ENCODE results near the gene CTNNA2. TPM values are rescaled to one million over a fixed set of nuclear protein-coding genes. Genes with fewer than 3 reads are reported as not detected.

Gene CTNNA2
- total RNA-seq, 1 donor from 2014 or later = 15.0 TPM

- Mint-ChIP-seq H3K4me3 (peak overlapping the region; percentile 91), H3K27ac (peak overlapping the region; percentile 29), H3K4me1 (ENCODE audit: unreplicated experiment) (peaks cover 10% of the 10 kb centered on the region), H3K9me3 (no peaks in the 10 kb centered on the region), H3K36me3 (peaks cover 3% of the 10 kb centered on the region), H3K27me3 (peaks cover 96% of the 10 kb centered on the region)
- peak; percentile 74 for DNase-seq (ENCODE audit: extremely low spot score, unreplicated experiment)
- TF ChIP-seq CTCF (conservative IDR thresholded peaks at IDR 0.05) = no peak
Observed at GRCh38 chr2:80303006-80303908, 790.4 kb downstream of the CTNNA2 start.

DNA sequence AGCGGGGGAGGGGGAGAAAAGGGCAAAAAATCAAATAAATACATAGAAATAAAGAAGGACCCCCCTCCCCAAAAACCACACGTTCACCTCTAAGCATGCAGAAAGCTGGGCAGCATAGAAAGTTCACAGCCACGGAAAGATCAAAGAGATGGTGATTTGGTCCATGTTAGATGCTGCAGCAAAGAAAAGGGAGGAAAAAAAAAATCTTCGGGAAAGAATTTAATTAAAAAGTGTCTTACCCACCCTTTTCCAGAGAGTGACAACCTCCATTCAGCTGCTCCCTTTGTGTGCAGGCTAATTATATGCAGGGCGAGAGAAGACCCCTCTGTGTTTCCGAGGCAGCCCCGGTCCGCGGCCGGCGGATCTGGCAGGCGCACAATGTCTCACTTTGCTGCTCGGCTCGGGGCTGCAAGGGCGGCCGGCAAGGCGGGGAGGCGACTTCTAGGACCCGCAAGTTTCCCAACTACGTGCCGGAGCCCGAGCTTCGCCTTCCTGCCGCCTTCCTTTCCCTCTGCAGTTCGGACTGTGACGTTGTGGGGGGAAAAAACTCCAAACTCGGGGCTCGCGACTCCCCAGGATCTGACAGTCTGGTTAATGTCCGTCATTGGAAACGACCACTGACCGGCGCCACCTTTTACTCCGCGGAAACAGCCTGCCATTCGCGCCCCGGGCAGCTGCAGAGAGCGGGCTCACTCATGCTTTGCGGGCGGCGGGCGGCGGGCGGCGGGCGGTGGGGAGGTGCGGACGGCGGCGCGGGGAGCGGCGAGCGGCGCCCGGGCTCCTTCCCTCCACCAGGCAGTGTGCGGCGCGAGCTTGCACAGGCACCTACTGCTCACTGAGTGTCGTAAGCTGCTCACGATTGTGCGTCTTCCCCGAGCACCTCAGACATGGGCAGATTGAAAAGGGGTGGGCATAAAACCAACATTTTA lies 791.3 kb downstream of the CTNNA2 start, which contains the start of gene LRRTM1:
Gene LRRTM1, minus strand, starts transcription at position 844 of the 929 bp plus-strand sequence. CDS start 933 bp downstream, outside the sequence.
- peaks cover 90% of the 10 kb centered on the region for H3K27me3 Mint-ChIP-seq
- H3K4me1 Mint-ChIP-seq (ENCODE audit: unreplicated experiment) = peaks cover 10% of the 10 kb centered on the region
- H3K27ac Mint-ChIP-seq = no peak within 1 kb of the TSS

GRCh38 chr2:80311304-80311703 lies 798.5 kb downstream of the CTNNA2 start:
- no peaks in the 10 kb centered on the region for H3K9me3 Mint-ChIP-seq
- H3K27me3 Mint-ChIP-seq = peaks cover 30% of the 10 kb centered on the region
- H3K36me3 Mint-ChIP-seq = no peaks in the 10 kb centered on the region
- no peak overlapping the region for H3K4me3 Mint-ChIP-seq
- H3K27ac Mint-ChIP-seq = peak overlapping the region; percentile 19
- TF ChIP-seq CTCF (conservative IDR thresholded peaks at IDR 0.05) = no peak
- H3K4me1 Mint-ChIP-seq (ENCODE audit: unreplicated experiment) = no peaks in the 10 kb centered on the region
- no peak for DNase-seq (ENCODE audit: extremely low spot score, unreplicated experiment)

More for the DNA sequence above, 791.3 kb downstream of the CTNNA2 start, which contains the start of gene LRRTM1:
- Mint-ChIP-seq H3K4me3 (peak within 1 kb of the TSS; percentile 91), H3K9me3 (no peaks in the 10 kb centered on the region), H3K36me3 (peaks cover 3% of the 10 kb centered on the region)
- no peak for TF ChIP-seq CTCF (conservative IDR thresholded peaks at IDR 0.05)
- DNase-seq (ENCODE audit: extremely low spot score, unreplicated experiment) = peak; percentile 69

DNA sequence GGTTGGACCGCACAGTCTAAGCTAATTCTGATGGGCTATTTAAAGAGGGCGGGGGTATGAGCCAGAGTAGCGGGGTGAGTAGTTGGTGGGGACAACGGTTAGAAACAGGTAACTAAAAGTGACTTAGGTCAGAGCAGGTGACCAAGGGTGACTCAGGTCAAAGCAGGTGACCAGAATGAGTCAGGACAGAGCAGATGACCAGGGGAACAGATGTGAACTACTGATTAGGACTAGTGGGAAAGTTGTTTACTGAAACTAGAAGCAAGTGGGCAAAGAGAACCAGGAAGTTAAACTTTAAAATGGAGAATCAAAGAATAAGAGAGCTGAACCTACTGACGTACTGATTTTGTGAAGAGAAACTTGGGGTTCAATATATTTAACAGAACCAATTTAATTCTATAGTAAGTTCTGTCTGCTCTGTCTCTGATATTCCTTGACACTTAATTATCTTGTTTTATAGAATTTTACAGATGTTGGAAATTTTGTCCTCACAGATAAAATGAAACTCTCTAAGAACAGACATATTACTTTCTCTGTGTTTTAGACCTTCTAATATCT lies 799.5 kb downstream of the CTNNA2 start:
- no peaks in the 10 kb centered on the region for H3K4me1 Mint-ChIP-seq (ENCODE audit: unreplicated experiment)
- no peaks in the 10 kb centered on the region for H3K9me3 Mint-ChIP-seq
- H3K27ac Mint-ChIP-seq = no peak overlapping the region
- no peak for DNase-seq (ENCODE audit: extremely low spot score, unreplicated experiment)
- no peaks in the 10 kb centered on the region for H3K36me3 Mint-ChIP-seq
- H3K27me3 Mint-ChIP-seq = peaks cover 27% of the 10 kb centered on the region
- no peak overlapping the region for H3K4me3 Mint-ChIP-seq
- TF ChIP-seq CTCF (conservative IDR thresholded peaks at IDR 0.05) = no peak

- DNase-seq (ENCODE audit: extremely low spot score, unreplicated experiment) = no peak
- Mint-ChIP-seq H3K4me3 (peak overlapping the region; percentile 48), H3K9me3 (no peaks in the 10 kb centered on the region), H3K36me3 (no peaks in the 10 kb centered on the region), H3K27ac (no peak overlapping the region), H3K4me1 (ENCODE audit: unreplicated experiment) (peaks cover 21% of the 10 kb centered on the region), H3K27me3 (peaks cover 25% of the 10 kb centered on the region)
- TF ChIP-seq CTCF (conservative IDR thresholded peaks at IDR 0.05) = no peak
Observed at GRCh38 chr2:80322311-80322920, 809.6 kb downstream of the CTNNA2 start.
